Hepatocyte (in vitro differentiated cells): ENCODE measurements around the gene RANGAP1. TPM values are rescaled to one million over a fixed set of nuclear protein-coding genes. Genes with fewer than 3 reads are reported as not detected.

Experiments used
- DNase-seq: peaks from one replicate; pipeline ENCODE4 v3.0.0-alpha.2; 2016; ENCODE audit warnings: low spot score
- H2AFZ ChIP-seq: fragments of 200-600 bp; sonication (generic); 2 replicates; pipeline ENCODE4 v1.6.0; 2016; ENCODE audit warnings: antibody characterized with exemption, mild to moderate bottlenecking
- H3K27ac ChIP-seq: fragments of 200-600 bp; sonication (generic); 2 replicates; pipeline ENCODE4 v1.5.1; 2016; ENCODE audit warnings: mild to moderate bottlenecking
- H3K27me3 ChIP-seq: fragments of 200-600 bp; sonication (generic); 2 replicates; pipeline ENCODE4 v1.6.1; 2016
- H3K36me3 ChIP-seq: fragments of 200-600 bp; sonication (generic); replicated peaks from 2 replicates; pipeline ENCODE4 v1.5.1; 2016; ENCODE audit warnings: low read depth; ENCODE audit not compliant: insufficient read depth
- H3K4me1 ChIP-seq: fragments of 200-600 bp; sonication (generic); 2 replicates; pipeline ENCODE4 v1.5.1; 2016; ENCODE audit warnings: mild to moderate bottlenecking, moderate library complexity; ENCODE audit not compliant: insufficient read depth
- H3K4me2 ChIP-seq: fragments of 200-600 bp; sonication (generic); 2 replicates; pipeline ENCODE4 v1.6.0; 2016
- H3K4me3 ChIP-seq: fragments of 200-600 bp; sonication (generic); 2 replicates; pipeline ENCODE4 v1.5.1; 2016; ENCODE audit warnings: mild to moderate bottlenecking
- H3K79me2 ChIP-seq: fragments of 200-600 bp; sonication (generic); 2 replicates; pipeline ENCODE4 v1.6.0; 2017; ENCODE audit warnings: mild to moderate bottlenecking
- H3K9me2 ChIP-seq: fragments of 200-600 bp; sonication (generic); replicated peaks from 2 replicates; pipeline ENCODE4 v1.6.0; 2017; ENCODE audit warnings: mild to moderate bottlenecking; ENCODE audit not compliant: insufficient read depth
- H3K9me3 ChIP-seq: fragments of 200-600 bp; sonication (generic); 2 replicates; pipeline ENCODE4 v1.5.1; 2016; ENCODE audit warnings: low read depth, mild to moderate bottlenecking
- H4K20me1 ChIP-seq: fragments of 200-600 bp; sonication (generic); 2 replicates; pipeline ENCODE4 v1.6.0; 2016; ENCODE audit warnings: mild to moderate bottlenecking; ENCODE audit not compliant: insufficient read depth, poor library complexity, severe bottlenecking
- EZH2 ChIP-seq: fragments of 200-600 bp; sonication (generic); IDR thresholded peaks from 2 replicates; pipeline ENCODE4 v1.6.1; 2016; ENCODE audit warnings: antibody characterized with exemption, mild to moderate bottlenecking, borderline replicate concordance
- EZH2phosphoT487 ChIP-seq: fragments of 200-600 bp; sonication (generic); IDR thresholded peaks from one replicate; pipeline ENCODE4 v1.6.1; 2018; ENCODE audit warnings: antibody characterized with exemption, mild to moderate bottlenecking, low read depth, moderate library complexity; ENCODE audit not compliant: unreplicated experiment, severe bottlenecking
- WGBS: methylation state at CpG from one replicate; pipeline ENCODE4 v1.1.6; 2016; ENCODE audit warnings: low lambda C conversion rate; ENCODE audit errors: missing lambda C conversion rate; 5-methylcytosine and 5-hydroxymethylcytosine counted together
- polyA plus RNA-seq: library from polyadenylated mRNA; unstranded; fragments of >200 nt; fragmentation: Nextera tagmentation; extraction: Ambion mirVana; gene quantifications from 2 replicates; pipeline ENCODE4 v1.2.1, GENCODE V29; 2016
- total RNA-seq: library from RNA; depleted of rRNA; stranded (reverse); fragments of >200 nt; gene quantifications from 2 replicates; pipeline ENCODE4 v1.2.3, GENCODE V29; 2014
- TF ChIP-seq, protein P1 (sequence below): fragments of 200-600 bp; sonication (generic); IDR thresholded peaks from 2 replicates; pipeline ENCODE4 v1.5.1; 2016; ENCODE audit warnings: antibody characterized with exemption, mild to moderate bottlenecking; ENCODE audit not compliant: poor library complexity

The RANGAP1 gene
- total and polyA plus RNA-seq, 2 experiments from 2014 or later, result 35.2 to 38.1 TPM

DNA sequence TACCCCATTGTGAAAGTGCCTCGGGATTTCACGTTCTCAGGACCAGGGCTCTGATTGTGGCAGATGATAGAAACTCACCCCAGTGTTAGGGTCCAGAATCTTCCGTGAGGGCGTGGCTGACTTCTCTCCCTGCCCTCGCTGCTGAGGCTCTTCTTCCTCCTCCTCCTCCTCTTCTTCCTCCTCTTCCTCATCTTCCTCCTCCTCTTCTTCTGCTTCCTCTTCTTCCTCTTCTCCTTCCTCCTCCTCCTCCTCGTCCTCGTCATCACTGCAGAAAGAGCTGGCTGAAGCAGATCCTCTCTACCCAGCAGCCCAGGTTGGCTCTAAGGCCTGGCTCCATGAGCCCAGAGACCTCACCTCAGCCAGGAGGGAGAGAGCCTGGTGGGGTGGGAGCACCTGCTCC is 31.8 kb downstream of the RANGAP1 start:
- no peaks in the 10 kb centered on the region for H3K4me1 ChIP-seq
- no peaks in the 10 kb centered on the region for H3K9me3 ChIP-seq
- DNase-seq, result no peak
- no peak overlapping the region for H3K4me3 ChIP-seq
- H3K79me2 ChIP-seq, result no peaks in the 10 kb centered on the region
- H3K4me2 ChIP-seq, result no peak overlapping the region
- no peak overlapping the region for H3K27ac ChIP-seq
- no peaks in the 10 kb centered on the region for H4K20me1 ChIP-seq
- TF ChIP-seq, protein P1, sequence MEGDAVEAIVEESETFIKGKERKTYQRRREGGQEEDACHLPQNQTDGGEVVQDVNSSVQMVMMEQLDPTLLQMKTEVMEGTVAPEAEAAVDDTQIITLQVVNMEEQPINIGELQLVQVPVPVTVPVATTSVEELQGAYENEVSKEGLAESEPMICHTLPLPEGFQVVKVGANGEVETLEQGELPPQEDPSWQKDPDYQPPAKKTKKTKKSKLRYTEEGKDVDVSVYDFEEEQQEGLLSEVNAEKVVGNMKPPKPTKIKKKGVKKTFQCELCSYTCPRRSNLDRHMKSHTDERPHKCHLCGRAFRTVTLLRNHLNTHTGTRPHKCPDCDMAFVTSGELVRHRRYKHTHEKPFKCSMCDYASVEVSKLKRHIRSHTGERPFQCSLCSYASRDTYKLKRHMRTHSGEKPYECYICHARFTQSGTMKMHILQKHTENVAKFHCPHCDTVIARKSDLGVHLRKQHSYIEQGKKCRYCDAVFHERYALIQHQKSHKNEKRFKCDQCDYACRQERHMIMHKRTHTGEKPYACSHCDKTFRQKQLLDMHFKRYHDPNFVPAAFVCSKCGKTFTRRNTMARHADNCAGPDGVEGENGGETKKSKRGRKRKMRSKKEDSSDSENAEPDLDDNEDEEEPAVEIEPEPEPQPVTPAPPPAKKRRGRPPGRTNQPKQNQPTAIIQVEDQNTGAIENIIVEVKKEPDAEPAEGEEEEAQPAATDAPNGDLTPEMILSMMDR, result no peak
- no peak for TF ChIP-seq EZH2
- TF ChIP-seq EZH2phosphoT487, result no peak
- H3K9me2 ChIP-seq, result no peaks in the 10 kb centered on the region
- no peaks in the 10 kb centered on the region for H3K27me3 ChIP-seq
- 97% methylated on average over 7 of the region's 7 CpGs for WGBS
- no peak overlapping the region for H2AFZ ChIP-seq
- H3K36me3 ChIP-seq, result no peaks in the 10 kb centered on the region

DNA sequence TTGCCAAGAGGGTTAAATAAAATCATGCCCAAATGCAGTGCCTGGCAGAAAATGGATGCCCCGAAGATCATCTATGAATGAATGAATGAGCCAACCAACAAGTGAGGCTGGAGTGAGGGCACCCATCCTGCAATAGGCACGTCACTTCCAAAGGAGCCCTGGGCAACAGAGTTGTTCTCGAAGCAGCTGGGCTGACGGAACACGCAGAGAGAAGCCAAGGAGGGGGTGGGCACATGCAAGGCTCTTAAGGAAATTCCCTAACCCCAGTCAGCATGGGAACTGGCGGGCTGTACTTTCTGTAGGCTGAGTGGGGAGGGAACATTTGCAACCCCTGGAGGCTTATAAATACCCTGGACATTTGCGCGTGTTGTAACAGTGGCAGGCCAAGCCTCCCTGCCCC is 33.6 kb downstream of the RANGAP1 start:
- DNase-seq, result no peak
- Histone ChIP-seq H2AFZ (no peak overlapping the region), H3K27ac (no peak overlapping the region), H3K9me2 (no peaks in the 10 kb centered on the region), H3K4me1 (no peaks in the 10 kb centered on the region), H3K79me2 (no peaks in the 10 kb centered on the region), H4K20me1 (no peaks in the 10 kb centered on the region), H3K27me3 (no peaks in the 10 kb centered on the region), H3K9me3 (no peaks in the 10 kb centered on the region), H3K4me3 (no peak overlapping the region), H3K36me3 (no peaks in the 10 kb centered on the region), H3K4me2 (no peak overlapping the region)
- TF ChIP-seq, protein P1, result no peak
- TF ChIP-seq EZH2phosphoT487 (no peak), EZH2 (no peak)
- WGBS, result 95% methylated on average over 8 of the region's 8 CpGs

DNA sequence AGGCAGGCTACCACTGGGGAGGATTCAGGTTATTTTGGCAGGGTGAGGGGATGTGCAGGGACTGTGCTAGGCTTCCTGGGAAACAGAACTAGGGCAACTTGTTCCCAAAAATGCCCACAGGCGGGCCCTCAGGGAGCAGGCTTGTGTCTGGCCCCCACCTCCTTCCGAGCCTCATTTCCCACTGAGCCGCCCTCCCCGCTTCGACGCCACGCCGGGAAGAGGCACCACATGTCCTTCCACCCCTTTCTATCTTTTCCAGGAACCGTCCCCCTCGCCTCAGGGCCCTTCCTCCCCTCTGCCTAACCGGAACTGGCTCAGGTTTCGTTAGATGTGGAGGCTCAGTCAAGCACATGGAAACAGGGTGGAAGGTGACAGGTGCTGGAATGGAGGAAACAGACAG is 35.9 kb downstream of the RANGAP1 start:
- DNase-seq, result no peak
- Histone ChIP-seq H2AFZ (no peak overlapping the region), H4K20me1 (no peaks in the 10 kb centered on the region), H3K27me3 (no peaks in the 10 kb centered on the region), H3K4me2 (no peak overlapping the region), H3K79me2 (no peaks in the 10 kb centered on the region), H3K9me2 (no peaks in the 10 kb centered on the region), H3K9me3 (no peaks in the 10 kb centered on the region), H3K27ac (no peak overlapping the region), H3K36me3 (no peaks in the 10 kb centered on the region), H3K4me1 (no peaks in the 10 kb centered on the region), H3K4me3 (no peak overlapping the region)
- 95% methylated on average over 12 of the region's 12 CpGs for WGBS
- TF ChIP-seq, protein P1, result no peak
- TF ChIP-seq EZH2 (no peak), EZH2phosphoT487 (no peak)

DNA sequence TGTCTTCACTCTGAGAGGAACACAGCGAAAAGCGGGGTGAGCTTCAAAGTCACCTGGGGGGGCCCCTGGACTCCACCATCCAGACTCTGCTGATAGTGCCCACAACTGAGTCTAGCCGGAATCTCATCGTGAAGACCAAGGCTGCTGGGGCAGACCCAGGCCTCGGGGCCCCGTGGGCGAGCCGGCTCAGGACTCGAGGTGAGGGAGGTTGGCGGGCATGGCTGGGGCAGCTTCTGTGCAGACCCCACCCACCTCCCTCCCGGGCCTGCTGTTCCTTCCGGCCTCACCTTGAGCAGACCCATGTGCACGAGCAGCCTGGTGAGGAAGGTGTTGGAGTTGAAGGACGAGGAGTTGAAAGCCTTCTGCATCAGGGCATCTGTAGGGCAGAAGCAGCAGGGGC is 36.5 kb downstream of the RANGAP1 start:
- H3K36me3 ChIP-seq, result no peaks in the 10 kb centered on the region
- no peak overlapping the region for H3K27ac ChIP-seq
- no peaks in the 10 kb centered on the region for H3K9me2 ChIP-seq
- no peaks in the 10 kb centered on the region for H3K79me2 ChIP-seq
- no peak overlapping the region for H2AFZ ChIP-seq
- no peaks in the 10 kb centered on the region for H3K9me3 ChIP-seq
- no peak overlapping the region for H3K4me2 ChIP-seq
- H3K4me3 ChIP-seq, result no peak overlapping the region
- H3K27me3 ChIP-seq, result no peaks in the 10 kb centered on the region
- H4K20me1 ChIP-seq, result no peaks in the 10 kb centered on the region
- 96% methylated on average over 14 of the region's 14 CpGs for WGBS
- TF ChIP-seq EZH2 (no peak), EZH2phosphoT487 (no peak)
- TF ChIP-seq, protein P1, result no peak
- H3K4me1 ChIP-seq, result no peaks in the 10 kb centered on the region
- no peak for DNase-seq
